ENCODE results near the gene CCDC15. TPM values are rescaled to one million over a fixed set of nuclear protein-coding genes. Genes with fewer than 3 reads are reported as not detected.
A peak's percentile ranks its signal among the peaks of the same experiment; 100 is the strongest.

The CCDC15 gene
- total and polyA plus RNA-seq, 2 experiments from 2014 or later, result 1.1 to 2.3 TPM

DNA sequence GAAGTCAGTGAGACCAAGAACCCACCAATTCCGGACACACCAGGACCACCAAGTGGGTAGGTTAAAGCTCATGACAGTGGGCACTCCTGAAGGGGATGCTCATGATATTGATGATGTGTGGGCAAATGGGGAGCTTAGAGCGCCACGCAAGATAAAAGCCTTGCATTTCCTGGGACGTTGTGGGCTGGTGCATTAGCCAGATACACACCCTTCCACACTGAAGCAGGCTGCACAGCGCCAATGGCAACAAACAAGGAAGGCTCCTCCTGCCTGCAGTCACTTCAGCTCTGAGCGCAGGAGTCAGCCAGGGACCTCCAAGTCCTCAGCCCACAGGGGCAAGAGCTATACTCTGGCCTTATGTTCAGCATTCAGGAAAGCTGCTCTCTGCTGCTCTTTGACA lies 136.8 kb downstream of the CCDC15 start:
- Histone ChIP-seq H3K4me2 (no peak overlapping the region), H4K20me1 (ENCODE audit: insufficient read depth, poor library complexity, severe bottlenecking) (no peaks in the 10 kb centered on the region), H3K9me2 (replicated peaks; ENCODE audit: insufficient read depth) (no peaks in the 10 kb centered on the region), H3K4me1 (ENCODE audit: insufficient read depth) (peaks cover 6% of the 10 kb centered on the region), H3K27me3 (no peaks in the 10 kb centered on the region), H3K9me3 (ENCODE audit: low read depth) (no peaks in the 10 kb centered on the region), H3K36me3 (replicated peaks; ENCODE audit: insufficient read depth, low read depth) (no peaks in the 10 kb centered on the region), H3K79me2 (no peaks in the 10 kb centered on the region), H3K4me3 (no peak overlapping the region), H3K27ac (peak overlapping the region; percentile 68), H2AFZ (no peak overlapping the region)
- TF ChIP-seq CTCF (IDR thresholded peaks at IDR 0.05; ENCODE audit: poor library complexity) (no peak), EZH2phosphoT487 (IDR thresholded peaks at IDR 0.05; ENCODE audit: low read depth, severe bottlenecking, unreplicated experiment) (no peak), EZH2 (IDR thresholded peaks at IDR 0.05; ENCODE audit: borderline replicate concordance) (no peak)
- no peak for DNase-seq (ENCODE audit: low spot score)
- 84% methylated on average over 6 of the region's 6 CpGs for WGBS (ENCODE audit: low lambda C conversion rate, missing lambda C conversion rate)

Other genes starting within 250 kb of the CCDC15 start
- gene NRGN, start 214.3 kb upstream of the CCDC15 start, total RNA-seq, result not detected in 2 replicates
- gene NRGN, start 214.3 kb upstream of the CCDC15 start, polyA plus RNA-seq, result 1.1 and 1.2 TPM in 2 replicates
- 22.6 and 22.9 TPM in 2 replicates for gene VSIG2, start 201.9 kb upstream of the CCDC15 start, total RNA-seq
- 34.3 and 38.9 TPM in 2 replicates for gene VSIG2, start 201.9 kb upstream of the CCDC15 start, polyA plus RNA-seq
- gene ESAM, start 191.9 kb upstream of the CCDC15 start, total RNA-seq, result 2.0 and 3.6 TPM in 2 replicates
- 3.9 and 7.9 TPM in 2 replicates for gene ESAM, start 191.9 kb upstream of the CCDC15 start, polyA plus RNA-seq
- gene MSANTD2, start 153.8 kb upstream of the CCDC15 start, total RNA-seq, result 14.9 and 18.3 TPM in 2 replicates
- 10.8 and 11.2 TPM in 2 replicates for gene MSANTD2, start 153.8 kb upstream of the CCDC15 start, polyA plus RNA-seq
- 3.7 and 5.0 TPM in 2 replicates for gene ROBO3, start 88.8 kb upstream of the CCDC15 start, total RNA-seq
- 10.4 and 11.0 TPM in 2 replicates for gene ROBO3, start 88.8 kb upstream of the CCDC15 start, polyA plus RNA-seq
- 0.48 and 2.0 TPM in 2 replicates for gene ROBO4, start 56.3 kb upstream of the CCDC15 start, total RNA-seq
- gene ROBO4, start 56.3 kb upstream of the CCDC15 start, polyA plus RNA-seq, result 0.28 TPM in 1 of 2 replicates, not detected in the other
- gene HEPN1, start 35.0 kb upstream of the CCDC15 start, total RNA-seq, result not detected in 2 replicates
- not detected in 2 replicates for gene HEPN1, start 35.0 kb upstream of the CCDC15 start, polyA plus RNA-seq
- 0.04 and 0.07 TPM in 2 replicates for gene HEPACAM, start 18.2 kb upstream of the CCDC15 start, total RNA-seq
- gene HEPACAM, start 18.2 kb upstream of the CCDC15 start, polyA plus RNA-seq, result not detected in 2 replicates
- 2.1 and 2.8 TPM in 2 replicates for gene SLC37A2, start 109.1 kb downstream of the CCDC15 start, total RNA-seq
- 0.22 and 3.9 TPM in 2 replicates for gene SLC37A2, start 109.1 kb downstream of the CCDC15 start, polyA plus RNA-seq
- 20.6 and 21.1 TPM in 2 replicates for gene TMEM218, start 157.4 kb downstream of the CCDC15 start, total RNA-seq
- gene TMEM218, start 157.4 kb downstream of the CCDC15 start, polyA plus RNA-seq, result 20.7 and 24.6 TPM in 2 replicates
- gene PKNOX2, start 210.5 kb downstream of the CCDC15 start, total RNA-seq, result 3.1 and 4.3 TPM in 2 replicates
- 2.1 and 3.0 TPM in 2 replicates for gene PKNOX2, start 210.5 kb downstream of the CCDC15 start, polyA plus RNA-seq